ENCODE measurements around the gene MAB21L4.
"Not testable (repeated sequence)": the region's sequence is repeated elsewhere in the genome, so short reads cannot be mapped to it uniquely, and the experiment has no call there.

MAB21L4 gene

GRCh38 chr2:240848900-240849680 is 46.9 kb downstream of the MAB21L4 start:
- Histone ChIP-seq H3K4me2 (ENCODE audit: low read length, poor library complexity, severe bottlenecking) (no peak overlapping the region), H2BK120ac (ENCODE audit: low read depth, low read length) (no peak overlapping the region), H4K91ac (ENCODE audit: low read length) (no peak overlapping the region), H3K18ac (ENCODE audit: low read depth in 1 of 2, low read length in 2 of 2) (no peak overlapping the region), H3K14ac (ENCODE audit: low read length in 2 of 2) (no peak overlapping the region), H3K79me1 (replicated peaks; ENCODE audit: low read length, poor library complexity, severe bottlenecking) (no peaks in the 10 kb centered on the region), H3K23ac (ENCODE audit: low read length in 2 of 2) (no peak overlapping the region), H2BK12ac (ENCODE audit: low read length in 2 of 2) (no peak overlapping the region), H3K36me3 (ENCODE audit: control insufficient read depth in 1 of 2, insufficient read depth in 2 of 2, low read depth in 1 of 2, low read length in 2 of 2) (no peaks in the 10 kb centered on the region), H3K27ac (ENCODE audit: low read length, poor library complexity, severe bottlenecking) (no peak overlapping the region), H2BK15ac (ENCODE audit: low read depth, poor library complexity, severe bottlenecking) (no peak overlapping the region), H3K9me3 (ENCODE audit: control insufficient read depth, low read length) (peaks cover 9% of the 10 kb centered on the region), H3K27me3 (ENCODE audit: control insufficient read depth in 1 of 2, insufficient read depth in 1 of 2, low read length in 2 of 2) (peaks cover 21 to 49% of the 10 kb centered on the region in 2 experiments), H2BK5ac (ENCODE audit: low read depth, low read length, poor library complexity, severe bottlenecking) (no peak overlapping the region), H2AFZ (ENCODE audit: low read depth, low read length) (no peak overlapping the region), H4K8ac (ENCODE audit: low read length) (no peak overlapping the region), H3K4me1 (ENCODE audit: control insufficient read depth, insufficient read depth, low read depth, low read length) (no peaks in the 10 kb centered on the region), H3K4ac (ENCODE audit: low read depth in 1 of 2, low read length in 2 of 2) (no peak overlapping the region), H2AK5ac (ENCODE audit: low read length, severe bottlenecking) (no peak overlapping the region), H3K9ac (ENCODE audit: low read length) (no peak overlapping the region), H3K4me3 (ENCODE audit: insufficient read depth in 1 of 2, low read depth in 1 of 2, low read length in 2 of 2) (no peak overlapping the region)
- DNase-seq, result no peak
- WGBS, result 85% methylated on average over 9 of the region's 12 CpGs

- Histone ChIP-seq H3K14ac (ENCODE audit: low read length in 2 of 2) (no peak overlapping the region), H2BK15ac (ENCODE audit: low read depth, poor library complexity, severe bottlenecking) (no peak overlapping the region), H2BK120ac (ENCODE audit: low read depth, low read length) (no peak overlapping the region), H2AK5ac (ENCODE audit: low read length, severe bottlenecking) (no peak overlapping the region), H3K4me2 (ENCODE audit: low read length, poor library complexity, severe bottlenecking) (no peak overlapping the region), H2BK5ac (ENCODE audit: low read depth, low read length, poor library complexity, severe bottlenecking) (no peak overlapping the region), H3K9ac (ENCODE audit: low read length) (no peak overlapping the region), H4K91ac (ENCODE audit: low read length) (no peak overlapping the region), H3K79me1 (replicated peaks; ENCODE audit: low read length, poor library complexity, severe bottlenecking) (no peaks in the 10 kb centered on the region), H3K27me3 (ENCODE audit: control insufficient read depth in 1 of 2, insufficient read depth in 1 of 2, low read length in 2 of 2) (peaks cover 27 to 50% of the 10 kb centered on the region in 2 experiments), H4K8ac (ENCODE audit: low read length) (no peak overlapping the region), H2BK12ac (ENCODE audit: low read length in 2 of 2) (no peak overlapping the region), H3K4me1 (ENCODE audit: control insufficient read depth, insufficient read depth, low read depth, low read length) (no peaks in the 10 kb centered on the region), H3K36me3 (ENCODE audit: control insufficient read depth in 1 of 2, insufficient read depth in 2 of 2, low read depth in 1 of 2, low read length in 2 of 2) (no peaks in the 10 kb centered on the region), H3K4me3 (ENCODE audit: insufficient read depth in 1 of 2, low read depth in 1 of 2, low read length in 2 of 2) (no peak overlapping the region), H3K4ac (ENCODE audit: low read depth in 1 of 2, low read length in 2 of 2) (no peak overlapping the region), H3K18ac (ENCODE audit: low read depth in 1 of 2, low read length in 2 of 2) (no peak overlapping the region), H2AFZ (ENCODE audit: low read depth, low read length) (no peak overlapping the region), H3K27ac (ENCODE audit: low read length, poor library complexity, severe bottlenecking) (no peak overlapping the region), H3K9me3 (ENCODE audit: control insufficient read depth, low read length) (peaks cover 7% of the 10 kb centered on the region), H3K23ac (ENCODE audit: low read length in 2 of 2) (no peak overlapping the region)
- no peak for DNase-seq
- 90% methylated on average over 13 of the region's 13 CpGs for WGBS
Observed at GRCh38 chr2:240847817-240848216, 48.1 kb downstream of the MAB21L4 start.

GRCh38 chr2:240846873-240847595 is 48.9 kb downstream of the MAB21L4 start:
- Histone ChIP-seq H3K27ac (ENCODE audit: low read length, poor library complexity, severe bottlenecking) (no peak overlapping the region), H3K79me1 (replicated peaks; ENCODE audit: low read length, poor library complexity, severe bottlenecking) (no peaks in the 10 kb centered on the region), H3K36me3 (ENCODE audit: control insufficient read depth in 1 of 2, insufficient read depth in 2 of 2, low read depth in 1 of 2, low read length in 2 of 2) (no peaks in the 10 kb centered on the region), H2BK5ac (ENCODE audit: low read depth, low read length, poor library complexity, severe bottlenecking) (no peak overlapping the region), H4K91ac (ENCODE audit: low read length) (no peak overlapping the region), H3K4ac (ENCODE audit: low read depth in 1 of 2, low read length in 2 of 2) (no peak overlapping the region), H2BK120ac (ENCODE audit: low read depth, low read length) (no peak overlapping the region), H3K27me3 (ENCODE audit: control insufficient read depth in 1 of 2, insufficient read depth in 1 of 2, low read length in 2 of 2) (peaks cover 23 to 52% of the 10 kb centered on the region in 2 experiments), H3K4me1 (ENCODE audit: control insufficient read depth, insufficient read depth, low read depth, low read length) (no peaks in the 10 kb centered on the region), H3K9me3 (ENCODE audit: control insufficient read depth, low read length) (peaks cover 7% of the 10 kb centered on the region), H3K4me2 (ENCODE audit: low read length, poor library complexity, severe bottlenecking) (no peak overlapping the region), H3K23ac (ENCODE audit: low read length in 2 of 2) (no peak overlapping the region), H2AFZ (ENCODE audit: low read depth, low read length) (no peak overlapping the region), H2BK12ac (ENCODE audit: low read length in 2 of 2) (no peak overlapping the region), H2AK5ac (ENCODE audit: low read length, severe bottlenecking) (no peak overlapping the region), H3K18ac (ENCODE audit: low read depth in 1 of 2, low read length in 2 of 2) (no peak overlapping the region), H3K9ac (ENCODE audit: low read length) (no peak overlapping the region), H3K4me3 (ENCODE audit: insufficient read depth in 1 of 2, low read depth in 1 of 2, low read length in 2 of 2) (no peak overlapping the region), H3K14ac (ENCODE audit: low read length in 2 of 2) (no peak overlapping the region), H2BK15ac (ENCODE audit: low read depth, poor library complexity, severe bottlenecking) (no peak overlapping the region), H4K8ac (ENCODE audit: low read length) (no peak overlapping the region)
- DNase-seq, result no peak
- 85% methylated on average over 4 of the region's 5 CpGs for WGBS

GRCh38 chr2:240846309-240846708 is 49.6 kb downstream of the MAB21L4 start:
- H2BK15ac ChIP-seq (ENCODE audit: low read depth, poor library complexity, severe bottlenecking); H3K4me3 ChIP-seq (ENCODE audit: insufficient read depth in 1 of 2, low read depth in 1 of 2, low read length in 2 of 2); H3K27ac ChIP-seq (ENCODE audit: low read length, poor library complexity, severe bottlenecking); H3K9me3 ChIP-seq (ENCODE audit: control insufficient read depth, low read length); H3K79me1 ChIP-seq (replicated peaks; ENCODE audit: low read length, poor library complexity, severe bottlenecking); H2AK5ac ChIP-seq (ENCODE audit: low read length, severe bottlenecking); H2BK120ac ChIP-seq (ENCODE audit: low read depth, low read length); H2BK12ac ChIP-seq (ENCODE audit: low read length in 2 of 2); H3K36me3 ChIP-seq (ENCODE audit: control insufficient read depth in 1 of 2, insufficient read depth in 2 of 2, low read depth in 1 of 2, low read length in 2 of 2); H2AFZ ChIP-seq (ENCODE audit: low read depth, low read length); H4K91ac ChIP-seq (ENCODE audit: low read length); H4K8ac ChIP-seq (ENCODE audit: low read length); H3K14ac ChIP-seq (ENCODE audit: low read length in 2 of 2); H3K4me1 ChIP-seq (ENCODE audit: control insufficient read depth, insufficient read depth, low read depth, low read length); DNase-seq; H3K4me2 ChIP-seq (ENCODE audit: low read length, poor library complexity, severe bottlenecking); H3K18ac ChIP-seq (ENCODE audit: low read depth in 1 of 2, low read length in 2 of 2); H3K4ac ChIP-seq (ENCODE audit: low read depth in 1 of 2, low read length in 2 of 2); H3K9ac ChIP-seq (ENCODE audit: low read length); H3K23ac ChIP-seq (ENCODE audit: low read length in 2 of 2); H2BK5ac ChIP-seq (ENCODE audit: low read depth, low read length, poor library complexity, severe bottlenecking): not testable (repeated sequence)
- 55% methylated on average over 2 of the region's 2 CpGs for WGBS
- peaks cover 25 to 60% of the 10 kb centered on the region in 2 experiments for H3K27me3 ChIP-seq (ENCODE audit: control insufficient read depth in 1 of 2, insufficient read depth in 1 of 2, low read length in 2 of 2)
